ENCODE results near the gene MPC1L. TPM values are rescaled to one million over a fixed set of nuclear protein-coding genes. Genes with fewer than 3 reads are reported as not detected.

MPC1L gene
- total and polyA plus RNA-seq, 2 of the 8 experiments (the other 6 are each of a cell fraction or from before 2014, with no cell fraction given) = not detected

DNA sequence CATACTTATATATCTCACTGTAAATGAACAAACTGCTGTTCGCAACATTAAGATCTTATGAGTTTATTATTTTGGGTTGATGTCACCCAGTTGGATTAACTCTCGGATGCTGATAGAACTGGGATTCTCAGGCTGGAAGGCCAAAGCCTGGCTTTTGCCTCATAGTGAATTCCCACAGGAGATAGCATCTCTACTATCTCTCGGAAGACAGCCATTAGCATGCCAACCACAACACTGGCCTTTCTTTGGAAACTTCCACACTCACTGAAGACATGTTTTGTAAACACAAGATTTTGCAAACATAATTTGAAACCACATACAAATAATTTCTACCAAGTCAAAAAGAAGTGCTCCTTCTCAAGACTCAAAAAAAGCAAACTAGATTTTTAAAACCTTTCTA is 46.9 kb upstream of the MPC1L start (continued):
- TF ChIP-seq, protein P1, sequence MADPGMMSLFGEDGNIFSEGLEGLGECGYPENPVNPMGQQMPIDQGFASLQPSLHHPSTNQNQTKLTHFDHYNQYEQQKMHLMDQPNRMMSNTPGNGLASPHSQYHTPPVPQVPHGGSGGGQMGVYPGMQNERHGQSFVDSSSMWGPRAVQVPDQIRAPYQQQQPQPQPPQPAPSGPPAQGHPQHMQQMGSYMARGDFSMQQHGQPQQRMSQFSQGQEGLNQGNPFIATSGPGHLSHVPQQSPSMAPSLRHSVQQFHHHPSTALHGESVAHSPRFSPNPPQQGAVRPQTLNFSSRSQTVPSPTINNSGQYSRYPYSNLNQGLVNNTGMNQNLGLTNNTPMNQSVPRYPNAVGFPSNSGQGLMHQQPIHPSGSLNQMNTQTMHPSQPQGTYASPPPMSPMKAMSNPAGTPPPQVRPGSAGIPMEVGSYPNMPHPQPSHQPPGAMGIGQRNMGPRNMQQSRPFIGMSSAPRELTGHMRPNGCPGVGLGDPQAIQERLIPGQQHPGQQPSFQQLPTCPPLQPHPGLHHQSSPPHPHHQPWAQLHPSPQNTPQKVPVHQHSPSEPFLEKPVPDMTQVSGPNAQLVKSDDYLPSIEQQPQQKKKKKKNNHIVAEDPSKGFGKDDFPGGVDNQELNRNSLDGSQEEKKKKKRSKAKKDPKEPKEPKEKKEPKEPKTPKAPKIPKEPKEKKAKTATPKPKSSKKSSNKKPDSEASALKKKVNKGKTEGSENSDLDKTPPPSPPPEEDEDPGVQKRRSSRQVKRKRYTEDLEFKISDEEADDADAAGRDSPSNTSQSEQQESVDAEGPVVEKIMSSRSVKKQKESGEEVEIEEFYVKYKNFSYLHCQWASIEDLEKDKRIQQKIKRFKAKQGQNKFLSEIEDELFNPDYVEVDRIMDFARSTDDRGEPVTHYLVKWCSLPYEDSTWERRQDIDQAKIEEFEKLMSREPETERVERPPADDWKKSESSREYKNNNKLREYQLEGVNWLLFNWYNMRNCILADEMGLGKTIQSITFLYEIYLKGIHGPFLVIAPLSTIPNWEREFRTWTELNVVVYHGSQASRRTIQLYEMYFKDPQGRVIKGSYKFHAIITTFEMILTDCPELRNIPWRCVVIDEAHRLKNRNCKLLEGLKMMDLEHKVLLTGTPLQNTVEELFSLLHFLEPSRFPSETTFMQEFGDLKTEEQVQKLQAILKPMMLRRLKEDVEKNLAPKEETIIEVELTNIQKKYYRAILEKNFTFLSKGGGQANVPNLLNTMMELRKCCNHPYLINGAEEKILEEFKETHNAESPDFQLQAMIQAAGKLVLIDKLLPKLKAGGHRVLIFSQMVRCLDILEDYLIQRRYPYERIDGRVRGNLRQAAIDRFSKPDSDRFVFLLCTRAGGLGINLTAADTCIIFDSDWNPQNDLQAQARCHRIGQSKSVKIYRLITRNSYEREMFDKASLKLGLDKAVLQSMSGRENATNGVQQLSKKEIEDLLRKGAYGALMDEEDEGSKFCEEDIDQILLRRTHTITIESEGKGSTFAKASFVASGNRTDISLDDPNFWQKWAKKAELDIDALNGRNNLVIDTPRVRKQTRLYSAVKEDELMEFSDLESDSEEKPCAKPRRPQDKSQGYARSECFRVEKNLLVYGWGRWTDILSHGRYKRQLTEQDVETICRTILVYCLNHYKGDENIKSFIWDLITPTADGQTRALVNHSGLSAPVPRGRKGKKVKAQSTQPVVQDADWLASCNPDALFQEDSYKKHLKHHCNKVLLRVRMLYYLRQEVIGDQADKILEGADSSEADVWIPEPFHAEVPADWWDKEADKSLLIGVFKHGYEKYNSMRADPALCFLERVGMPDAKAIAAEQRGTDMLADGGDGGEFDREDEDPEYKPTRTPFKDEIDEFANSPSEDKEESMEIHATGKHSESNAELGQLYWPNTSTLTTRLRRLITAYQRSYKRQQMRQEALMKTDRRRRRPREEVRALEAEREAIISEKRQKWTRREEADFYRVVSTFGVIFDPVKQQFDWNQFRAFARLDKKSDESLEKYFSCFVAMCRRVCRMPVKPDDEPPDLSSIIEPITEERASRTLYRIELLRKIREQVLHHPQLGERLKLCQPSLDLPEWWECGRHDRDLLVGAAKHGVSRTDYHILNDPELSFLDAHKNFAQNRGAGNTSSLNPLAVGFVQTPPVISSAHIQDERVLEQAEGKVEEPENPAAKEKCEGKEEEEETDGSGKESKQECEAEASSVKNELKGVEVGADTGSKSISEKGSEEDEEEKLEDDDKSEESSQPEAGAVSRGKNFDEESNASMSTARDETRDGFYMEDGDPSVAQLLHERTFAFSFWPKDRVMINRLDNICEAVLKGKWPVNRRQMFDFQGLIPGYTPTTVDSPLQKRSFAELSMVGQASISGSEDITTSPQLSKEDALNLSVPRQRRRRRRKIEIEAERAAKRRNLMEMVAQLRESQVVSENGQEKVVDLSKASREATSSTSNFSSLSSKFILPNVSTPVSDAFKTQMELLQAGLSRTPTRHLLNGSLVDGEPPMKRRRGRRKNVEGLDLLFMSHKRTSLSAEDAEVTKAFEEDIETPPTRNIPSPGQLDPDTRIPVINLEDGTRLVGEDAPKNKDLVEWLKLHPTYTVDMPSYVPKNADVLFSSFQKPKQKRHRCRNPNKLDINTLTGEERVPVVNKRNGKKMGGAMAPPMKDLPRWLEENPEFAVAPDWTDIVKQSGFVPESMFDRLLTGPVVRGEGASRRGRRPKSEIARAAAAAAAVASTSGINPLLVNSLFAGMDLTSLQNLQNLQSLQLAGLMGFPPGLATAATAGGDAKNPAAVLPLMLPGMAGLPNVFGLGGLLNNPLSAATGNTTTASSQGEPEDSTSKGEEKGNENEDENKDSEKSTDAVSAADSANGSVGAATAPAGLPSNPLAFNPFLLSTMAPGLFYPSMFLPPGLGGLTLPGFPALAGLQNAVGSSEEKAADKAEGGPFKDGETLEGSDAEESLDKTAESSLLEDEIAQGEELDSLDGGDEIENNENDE (IDR thresholded peaks at IDR 0.05; ENCODE audit: insufficient replicate concordance, low read length) = no peak
- TF ChIP-seq BCL11A (IDR thresholded peaks at IDR 0.05; ENCODE audit: low read depth in 2 of 2, low read length in 2 of 2) = no peak
- TF ChIP-seq TAF1 (IDR thresholded peaks at IDR 0.05; ENCODE audit: low read depth, low read length) = no peak
- no peak for TF ChIP-seq EGR1 (IDR thresholded peaks at IDR 0.05; ENCODE audit: borderline replicate concordance, low read depth, low read length)
- no peak for TF ChIP-seq NRF1 (IDR thresholded peaks at IDR 0.05; ENCODE audit: low read depth, low read length)
